LNCAP (cell line): Measurements from ENCODE around the gene SRSF3.

Experiments used
- CTCF ChIP-seq: fragments of 450-650 bp; IDR thresholded peaks from 2 replicates; pipeline ENCODE4 v1.5.1; 2017; ENCODE audit warnings: mild to moderate bottlenecking

Gene SRSF3

GRCh38 chr6:36643977-36644376 is 49.8 kb downstream of the SRSF3 start:
- no peak for TF ChIP-seq CTCF

GRCh38 chr6:36649086-36649485 is 54.9 kb downstream of the SRSF3 start:
- no peak for TF ChIP-seq CTCF

GRCh38 chr6:36649701-36650484 is 55.7 kb downstream of the SRSF3 start:
- TF ChIP-seq CTCF, result no peak

- no peak for TF ChIP-seq CTCF
Observed at GRCh38 chr6:36650848-36651478, 56.8 kb downstream of the SRSF3 start.

- TF ChIP-seq CTCF, result no peak
Observed at GRCh38 chr6:36651659-36652379, 57.7 kb downstream of the SRSF3 start.
